Retina (tissue), 1 donor: Measurements from ENCODE around the gene ZNF41.
"Not testable (repeated sequence)": the region's sequence is repeated elsewhere in the genome, so short reads cannot be mapped to it uniquely, and the experiment has no call there.

Experiments
- DNase-seq: peaks from one replicate; pipeline ENCODE4 v3.0.0-alpha.2; 2016

The ZNF41 gene

GRCh38 chrX:47482512-47483305 is at the start of gene ZNF41:
Gene ZNF41 (minus strand): TSS chrX:47483222. CDS start chrX:47467481, 15,741 bp downstream.
- peak; percentile 90 for DNase-seq

GRCh38 chrX:47530049-47530448 is 47.0 kb upstream of the ZNF41 start:
- DNase-seq: no peak

DNA sequence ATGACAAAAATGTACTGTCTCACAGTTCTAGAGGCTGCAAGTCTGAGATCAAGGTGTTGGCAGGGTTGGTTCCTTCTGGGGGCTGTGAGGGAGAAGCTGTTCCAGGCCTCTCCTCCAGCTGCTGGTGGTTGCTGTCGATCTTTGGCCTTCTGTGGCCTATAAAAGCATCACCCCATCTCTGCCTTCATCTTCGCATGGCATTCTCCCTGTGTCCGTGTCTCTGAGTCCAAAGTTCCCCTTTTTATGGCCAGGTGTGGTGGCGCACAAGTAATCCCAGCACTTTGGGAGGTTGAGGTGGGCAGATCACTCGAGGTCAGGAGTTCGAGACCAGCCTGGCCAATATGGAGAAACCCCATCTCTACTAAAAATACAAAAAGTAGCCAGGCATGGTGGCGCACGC is 46.5 kb upstream of the ZNF41 start:
- DNase-seq: no peak

GRCh38 chrX:47523713-47524166 is 40.7 kb upstream of the ZNF41 start:
- peak; percentile 45 for DNase-seq

GRCh38 chrX:47523297-47523696 is 40.3 kb upstream of the ZNF41 start:
- DNase-seq: peak; percentile 90

DNA sequence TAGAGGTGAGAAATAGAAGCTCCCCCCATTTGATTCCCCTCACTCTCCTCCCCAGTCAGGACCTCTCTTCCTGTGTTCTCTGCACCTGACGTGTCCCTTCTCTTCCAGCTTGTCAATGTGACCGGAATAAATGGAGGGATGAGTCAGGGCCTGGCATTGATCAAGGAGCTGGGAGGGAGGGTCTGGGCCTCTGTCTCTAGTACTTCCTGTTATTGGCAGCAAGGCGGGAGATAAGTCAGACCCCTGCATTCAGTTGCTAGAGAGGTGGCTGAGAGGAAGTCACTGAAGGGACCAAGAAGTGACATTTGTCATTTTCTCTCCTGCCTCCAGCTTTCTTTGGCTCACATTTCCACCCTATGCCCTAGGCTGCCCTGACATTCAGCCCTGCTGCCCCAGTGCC is 35.1 kb upstream of the ZNF41 start:
- no peak for DNase-seq

GRCh38 chrX:47515941-47516665 is 33.1 kb upstream of the ZNF41 start:
- DNase-seq: no peak

- no peak for DNase-seq
These were observed 31.7 kb upstream of the ZNF41 start for GRCh38 chrX:47514533-47515235.

DNA sequence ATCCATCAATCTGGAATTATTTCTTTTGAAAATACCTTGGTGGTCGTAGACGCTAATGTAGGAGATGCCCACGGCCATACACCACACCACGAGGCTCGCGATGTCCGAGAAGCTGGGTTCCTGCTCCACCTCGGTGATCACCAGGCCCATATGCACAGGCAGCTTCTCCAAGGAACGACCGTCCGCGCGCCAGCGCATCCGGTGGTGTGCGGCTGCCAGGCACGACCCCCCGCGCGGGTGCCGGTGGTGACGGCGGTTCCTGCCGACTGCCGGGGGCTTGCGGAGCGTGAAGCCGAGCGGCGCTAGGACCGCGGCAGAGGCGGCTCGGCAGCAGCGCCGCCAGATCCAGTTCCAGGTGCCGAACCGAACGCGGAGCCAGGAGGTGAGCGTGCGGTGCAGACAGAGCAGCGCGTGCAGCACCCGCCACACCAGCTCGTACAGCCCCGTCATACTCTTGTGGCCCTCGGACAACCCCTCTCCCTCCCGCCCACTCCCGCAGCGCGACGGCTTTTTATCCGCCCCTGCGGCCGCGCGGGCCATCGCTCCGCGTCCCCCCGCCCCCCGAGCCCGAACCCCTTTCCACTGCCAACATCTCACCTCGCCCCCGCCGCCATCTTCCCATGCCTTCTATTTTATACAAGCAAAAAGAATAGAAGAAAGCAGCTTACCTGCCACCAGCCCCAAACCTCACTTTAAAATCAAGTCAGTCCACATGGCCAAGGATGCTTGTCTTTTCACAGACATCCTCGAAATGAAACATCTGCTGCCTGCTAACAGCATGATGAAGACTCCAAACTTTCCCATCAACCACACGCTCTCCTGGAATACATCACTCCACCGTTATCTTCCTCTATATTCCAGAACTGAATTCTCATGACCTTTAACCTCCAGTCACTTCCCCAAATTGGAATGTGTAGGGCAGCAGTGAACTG is 30.3 kb upstream of the ZNF41 start:
- peak; percentile 26 for DNase-seq

DNA sequence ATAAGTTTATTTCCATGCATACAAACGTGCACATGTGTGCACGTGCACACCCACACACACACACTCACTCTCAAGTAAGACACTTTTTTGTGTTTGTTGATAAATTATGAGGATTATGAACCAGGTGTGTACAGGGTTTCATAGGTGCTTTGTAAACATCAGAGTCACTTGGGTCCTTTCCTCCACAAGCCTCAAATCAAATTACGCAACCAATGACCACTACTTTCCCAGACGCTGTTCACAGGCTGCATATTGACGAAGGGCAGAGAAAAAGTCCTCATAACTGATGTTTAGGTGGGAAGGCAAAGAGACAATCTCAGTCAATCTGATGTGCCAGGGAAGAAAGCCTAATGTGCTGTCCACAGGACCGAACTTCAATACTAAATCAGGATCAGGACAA is 29.4 kb upstream of the ZNF41 start:
- DNase-seq: not testable (repeated sequence)

DNA sequence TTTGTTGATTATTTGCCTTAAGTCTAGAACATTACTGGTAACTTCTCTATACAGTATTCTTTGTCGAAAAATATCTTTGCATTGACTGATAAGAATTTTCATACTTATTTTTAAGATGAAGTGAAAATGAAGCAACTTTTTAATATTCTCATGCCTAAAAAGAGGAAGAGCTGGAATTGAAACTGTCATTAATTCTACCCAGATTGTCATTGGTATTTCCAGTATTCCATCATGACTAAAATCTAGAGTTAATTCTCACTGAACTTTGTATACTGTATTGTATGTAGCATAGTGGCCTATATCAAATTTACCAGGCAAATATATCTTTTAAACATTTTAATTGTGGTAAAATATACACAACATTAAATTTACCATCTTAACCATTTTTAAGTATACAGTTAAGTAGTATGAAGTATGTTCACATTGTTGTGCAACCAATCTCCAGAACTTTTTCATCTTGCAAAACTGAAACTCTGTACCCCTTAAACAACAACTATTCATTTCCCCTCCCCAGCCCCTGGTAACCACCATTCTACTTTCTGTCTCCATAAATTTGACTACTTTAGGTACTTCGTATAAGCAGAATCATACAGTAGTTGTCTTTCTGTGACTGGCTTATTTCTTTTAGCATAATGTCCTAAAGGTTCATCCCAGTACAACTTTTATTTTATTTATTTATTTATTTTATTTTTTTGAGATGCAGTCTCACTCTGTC is 24.3 kb upstream of the ZNF41 start:
- no peak for DNase-seq

GRCh38 chrX:47503151-47503550 is 20.1 kb upstream of the ZNF41 start:
- no peak for DNase-seq

- no peak for DNase-seq
These were observed 19.5 kb upstream of the ZNF41 start for GRCh38 chrX:47502316-47503125.

GRCh38 chrX:47501226-47502074 is 18.4 kb upstream of the ZNF41 start:
- no peak for DNase-seq

DNA sequence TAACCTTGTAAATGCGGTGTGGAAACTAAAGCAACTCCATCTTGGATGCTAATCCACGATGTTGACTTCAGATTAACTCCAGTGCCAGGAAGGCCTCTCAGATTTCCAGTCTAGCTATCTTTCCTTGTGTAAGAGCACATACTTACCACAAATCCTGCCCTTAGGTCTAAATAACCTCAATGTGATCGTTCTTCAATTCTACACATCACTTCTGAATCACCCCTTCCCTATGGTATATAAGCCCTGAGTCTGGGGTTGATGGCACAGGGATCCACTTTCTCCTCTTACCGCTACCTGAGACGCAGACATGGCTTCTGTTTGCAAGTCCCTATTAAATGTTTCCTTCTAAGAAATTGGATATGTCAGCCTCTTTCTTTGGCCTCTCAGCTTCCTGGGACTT is 17.5 kb upstream of the ZNF41 start:
- no peak for DNase-seq

DNA sequence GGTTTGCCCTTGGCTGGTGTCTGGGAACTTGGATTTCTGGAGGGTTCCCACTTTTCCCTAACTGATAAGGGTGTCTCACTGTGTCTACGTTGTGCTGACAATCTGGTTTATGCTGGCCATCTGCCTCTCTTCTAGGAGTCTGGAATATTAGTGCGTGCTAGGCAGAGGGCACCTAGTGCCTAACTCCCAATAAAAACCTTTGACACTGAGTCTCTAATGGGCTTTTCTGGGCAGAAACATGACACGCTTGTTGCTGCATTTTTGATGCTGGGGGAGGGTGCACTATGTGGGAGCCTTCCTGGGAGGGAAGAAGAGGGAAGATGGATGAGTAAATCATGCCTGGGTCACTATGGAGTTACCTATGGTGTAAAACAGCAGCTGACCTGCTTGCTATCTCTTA is 16.3 kb upstream of the ZNF41 start:
- DNase-seq: no peak

DNA sequence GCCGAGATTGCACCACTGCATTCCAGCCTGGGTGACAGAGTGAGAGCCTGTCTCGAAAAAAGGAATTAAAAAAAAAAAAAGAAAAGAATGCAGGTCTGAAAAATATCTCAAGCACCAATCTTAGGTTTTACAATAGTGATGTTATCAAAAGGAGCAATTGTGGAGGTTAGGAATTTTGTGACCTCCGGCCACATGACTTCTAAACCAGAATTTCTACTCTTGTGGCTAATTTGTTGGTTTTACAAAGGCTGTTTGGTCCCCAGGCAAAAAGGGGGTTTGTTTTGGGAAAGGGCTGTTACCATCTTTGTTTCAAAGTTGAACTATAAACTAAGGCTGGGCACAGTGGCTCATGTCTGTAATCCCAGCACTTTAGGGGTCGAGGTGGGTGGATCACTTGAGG is 15.4 kb upstream of the ZNF41 start:
- no peak for DNase-seq

- DNase-seq: no peak
These were observed 14.4 kb upstream of the ZNF41 start for GRCh38 chrX:47497271-47497888.

- not testable (repeated sequence) for DNase-seq
These were observed 9.1 kb upstream of the ZNF41 start for GRCh38 chrX:47492133-47492532.
